ENCODE data around the gene DYNC1I2. TPM values are rescaled to one million over a fixed set of nuclear protein-coding genes. Genes with fewer than 3 reads are reported as not detected.

The DYNC1I2 gene
- polyA plus RNA-seq, 1 of the 3 experiments (the other 2 are of a cell fraction), result 99.7 TPM

GRCh38 chr2:171671867-171672266, 15.4 kb upstream of the DYNC1I2 start:
- H3K27me3 ChIP-seq (ENCODE audit: insufficient read depth), result no peaks in the 10 kb centered on the region
- no peak overlapping the region for H3K4me2 ChIP-seq
- TF ChIP-seq RXRA (IDR thresholded peaks at IDR 0.05; ENCODE audit: borderline replicate concordance, low read depth), result no peak
- no peak for TF ChIP-seq NRF1 (IDR thresholded peaks at IDR 0.05; ENCODE audit: low read depth, low read length)
- TF ChIP-seq PBX3 (IDR thresholded peaks at IDR 0.05), result no peak
- no peak for TF ChIP-seq RFX5 (IDR thresholded peaks at IDR 0.05; ENCODE audit: low read length)
- no peak for TF ChIP-seq CHD2 (IDR thresholded peaks at IDR 0.05; ENCODE audit: low read length, partially characterized antibody)
- no peak for TF ChIP-seq IRF3 (IDR thresholded peaks at IDR 0.05; ENCODE audit: low read depth, low read length)
- TF ChIP-seq GABPA (IDR thresholded peaks at IDR 0.05; ENCODE audit: low read depth), result no peak
- no peak for TF ChIP-seq POLR2AphosphoS5 (IDR thresholded peaks at IDR 0.05; ENCODE audit: low read depth, low read length)
- TF ChIP-seq RAD21 (IDR thresholded peaks at IDR 0.05; ENCODE audit: low read length), result no peak
- no peak for TF ChIP-seq USF1 (IDR thresholded peaks at IDR 0.05; ENCODE audit: borderline replicate concordance, low read depth)
- TF ChIP-seq NFIC (IDR thresholded peaks at IDR 0.05; ENCODE audit: borderline replicate concordance), result no peak
- no peak for TF ChIP-seq SIN3A (IDR thresholded peaks at IDR 0.05; ENCODE audit: borderline replicate concordance, low read depth, low read length)
- no peak for TF ChIP-seq EP300 (IDR thresholded peaks at IDR 0.05; ENCODE audit: borderline replicate concordance in 1 of 2, low read depth in 1 of 2, low read length in 1 of 2)
- no peak for TF ChIP-seq GATA2 (CRISPR knock-in tag; IDR thresholded peaks at IDR 0.05)
- TF ChIP-seq TCF12 (IDR thresholded peaks at IDR 0.05), result no peak
- no peak for TF ChIP-seq CTCF (IDR thresholded peaks at IDR 0.05)
- H3K4me1 ChIP-seq (ENCODE audit: control insufficient read depth in 1 of 2, insufficient read depth in 2 of 2, low read depth in 1 of 2, low read length in 1 of 2), result no peaks in the 10 kb centered on the region; a peak in 1 of 4 replicates
- no peaks in the 10 kb centered on the region for H3K36me3 ChIP-seq (replicated peaks in 1 of 2; ENCODE audit: control insufficient read depth in 1 of 2, insufficient read depth in 2 of 2, low read length in 1 of 2)
- DNase-seq, result no peak
- POLR2A ChIA-PET, result no interaction called here
- CTCF ChIA-PET, result no interaction called here
- no peaks in the 10 kb centered on the region for H3K79me2 ChIP-seq (ENCODE audit: insufficient read depth)
- no peaks in the 10 kb centered on the region; the same call in 1 of the 2 replicates for H3K9me3 ChIP-seq
- H3K9ac ChIP-seq, result no peak overlapping the region
- H3F3A ChIP-seq (replicated peaks; ENCODE audit: insufficient read depth), result peaks cover 7% of the 10 kb centered on the region
- H2AFZ ChIP-seq (ENCODE audit: low read depth), result no peak overlapping the region
- H3K27ac ChIP-seq (ENCODE audit: low read depth in 2 of 2, low read length in 1 of 2), result no peak overlapping the region
- H3K9me2 ChIP-seq, result no peaks in the 10 kb centered on the region
- 76% methylated on average over 7 of the region's 7 CpGs for WGBS (ENCODE audit: low lambda C conversion rate)
- no peaks in the 10 kb centered on the region for H4K20me1 ChIP-seq (ENCODE audit: insufficient read depth)
- no peak overlapping the region for H3K4me3 ChIP-seq (ENCODE audit: low read depth in 2 of 2, low read length in 1 of 2)

All from SK-N-SH (cell line).